Measurements from ENCODE around the gene F2RL3.

Gene F2RL3

GRCh38 chr19:16851031-16851712 lies 37.6 kb upstream of the F2RL3 start:
- no peaks in the 10 kb centered on the region for H3K4me1 Mint-ChIP-seq
- no peak overlapping the region for H3K4me3 Mint-ChIP-seq
- no peaks in the 10 kb centered on the region for H3K27me3 Mint-ChIP-seq (ENCODE audit: low read depth)
- H3K36me3 Mint-ChIP-seq (ENCODE audit: low read depth) = peaks cover 72% of the 10 kb centered on the region
- H3K27ac Mint-ChIP-seq = no peak overlapping the region
- TF ChIP-seq, protein P1, sequence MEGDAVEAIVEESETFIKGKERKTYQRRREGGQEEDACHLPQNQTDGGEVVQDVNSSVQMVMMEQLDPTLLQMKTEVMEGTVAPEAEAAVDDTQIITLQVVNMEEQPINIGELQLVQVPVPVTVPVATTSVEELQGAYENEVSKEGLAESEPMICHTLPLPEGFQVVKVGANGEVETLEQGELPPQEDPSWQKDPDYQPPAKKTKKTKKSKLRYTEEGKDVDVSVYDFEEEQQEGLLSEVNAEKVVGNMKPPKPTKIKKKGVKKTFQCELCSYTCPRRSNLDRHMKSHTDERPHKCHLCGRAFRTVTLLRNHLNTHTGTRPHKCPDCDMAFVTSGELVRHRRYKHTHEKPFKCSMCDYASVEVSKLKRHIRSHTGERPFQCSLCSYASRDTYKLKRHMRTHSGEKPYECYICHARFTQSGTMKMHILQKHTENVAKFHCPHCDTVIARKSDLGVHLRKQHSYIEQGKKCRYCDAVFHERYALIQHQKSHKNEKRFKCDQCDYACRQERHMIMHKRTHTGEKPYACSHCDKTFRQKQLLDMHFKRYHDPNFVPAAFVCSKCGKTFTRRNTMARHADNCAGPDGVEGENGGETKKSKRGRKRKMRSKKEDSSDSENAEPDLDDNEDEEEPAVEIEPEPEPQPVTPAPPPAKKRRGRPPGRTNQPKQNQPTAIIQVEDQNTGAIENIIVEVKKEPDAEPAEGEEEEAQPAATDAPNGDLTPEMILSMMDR (IDR thresholded peaks at IDR 0.05; ENCODE audit: unreplicated experiment in 3 of 3) = no peak
- H3K9me3 Mint-ChIP-seq = no peaks in the 10 kb centered on the region

- H3K4me1 Mint-ChIP-seq = no peaks in the 10 kb centered on the region
- TF ChIP-seq, protein P1 (IDR thresholded peaks at IDR 0.05; ENCODE audit: unreplicated experiment in 3 of 3) = no peak
- H3K27me3 Mint-ChIP-seq (ENCODE audit: low read depth) = no peaks in the 10 kb centered on the region
- no peak overlapping the region for H3K4me3 Mint-ChIP-seq
- H3K27ac Mint-ChIP-seq = no peak overlapping the region
- peaks cover 71% of the 10 kb centered on the region for H3K36me3 Mint-ChIP-seq (ENCODE audit: low read depth)
- H3K9me3 Mint-ChIP-seq = no peaks in the 10 kb centered on the region
Observed at GRCh38 chr19:16853066-16853465, 35.7 kb upstream of the F2RL3 start.

DNA sequence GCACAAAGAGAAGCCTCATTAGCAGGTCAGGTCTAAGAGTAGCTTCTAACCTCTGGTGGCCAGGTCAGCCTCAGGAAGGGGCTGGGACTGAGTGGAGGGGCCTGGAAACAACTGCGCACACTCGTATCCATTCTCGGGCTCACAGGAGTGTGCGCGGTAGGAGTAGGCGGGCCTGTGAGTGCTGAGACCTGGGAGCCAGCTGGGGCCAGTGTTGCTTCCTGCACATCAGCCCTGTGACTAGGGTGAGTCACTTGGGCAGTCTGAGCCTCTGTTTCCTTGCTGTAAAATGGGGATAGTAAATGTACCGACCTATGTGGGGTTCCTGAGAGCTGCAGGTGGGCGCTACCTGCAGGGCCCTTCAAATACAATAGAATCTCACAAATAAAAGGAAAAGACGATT lies 32.7 kb upstream of the F2RL3 start:
- H3K4me1 Mint-ChIP-seq = no peaks in the 10 kb centered on the region

DNA sequence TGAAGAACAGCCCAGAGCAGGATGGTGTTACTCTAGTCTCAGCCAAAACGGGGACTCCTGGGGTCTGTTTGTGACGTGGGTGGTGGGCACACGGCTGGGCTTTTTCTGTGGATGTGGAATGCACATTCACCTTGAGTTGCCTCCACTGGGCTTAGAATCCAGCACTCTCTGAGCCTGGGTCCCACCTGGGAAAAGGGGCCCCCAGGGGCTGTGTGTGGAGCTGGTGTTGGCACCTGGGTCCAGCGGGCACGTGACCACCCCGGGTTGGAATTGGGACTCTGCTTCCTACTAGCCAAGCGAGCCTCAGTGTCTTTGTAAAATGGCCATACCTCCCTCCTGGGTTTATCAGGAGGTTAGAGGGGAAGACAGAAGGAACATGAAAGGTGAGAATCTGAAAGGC lies 29.2 kb upstream of the F2RL3 start:
- no peaks in the 10 kb centered on the region for H3K4me1 Mint-ChIP-seq
- TF ChIP-seq, protein P1 (IDR thresholded peaks at IDR 0.05; ENCODE audit: unreplicated experiment in 3 of 3) = no peak
- H3K4me3 Mint-ChIP-seq = no peak overlapping the region
- H3K27me3 Mint-ChIP-seq (ENCODE audit: low read depth) = no peaks in the 10 kb centered on the region
- no peaks in the 10 kb centered on the region for H3K9me3 Mint-ChIP-seq
- no peak overlapping the region for H3K27ac Mint-ChIP-seq
- H3K36me3 Mint-ChIP-seq (ENCODE audit: low read depth) = peaks cover 56% of the 10 kb centered on the region

More for the DNA sequence above, 32.7 kb upstream of the F2RL3 start:
- Mint-ChIP-seq H3K4me3 (no peak overlapping the region), H3K36me3 (ENCODE audit: low read depth) (peaks cover 65% of the 10 kb centered on the region), H3K27me3 (ENCODE audit: low read depth) (no peaks in the 10 kb centered on the region), H3K27ac (no peak overlapping the region), H3K9me3 (no peaks in the 10 kb centered on the region)
- TF ChIP-seq, protein P1 (IDR thresholded peaks at IDR 0.05; ENCODE audit: unreplicated experiment in 3 of 3) = no peak

GRCh38 chr19:16860118-16860517 lies 28.7 kb upstream of the F2RL3 start:
- Mint-ChIP-seq H3K27ac (no peak overlapping the region), H3K9me3 (no peaks in the 10 kb centered on the region), H3K27me3 (ENCODE audit: low read depth) (no peaks in the 10 kb centered on the region), H3K36me3 (ENCODE audit: low read depth) (peaks cover 52% of the 10 kb centered on the region), H3K4me3 (no peak overlapping the region), H3K4me1 (no peaks in the 10 kb centered on the region)
- TF ChIP-seq, protein P1 (IDR thresholded peaks at IDR 0.05; ENCODE audit: unreplicated experiment in 3 of 3) = no peak

DNA sequence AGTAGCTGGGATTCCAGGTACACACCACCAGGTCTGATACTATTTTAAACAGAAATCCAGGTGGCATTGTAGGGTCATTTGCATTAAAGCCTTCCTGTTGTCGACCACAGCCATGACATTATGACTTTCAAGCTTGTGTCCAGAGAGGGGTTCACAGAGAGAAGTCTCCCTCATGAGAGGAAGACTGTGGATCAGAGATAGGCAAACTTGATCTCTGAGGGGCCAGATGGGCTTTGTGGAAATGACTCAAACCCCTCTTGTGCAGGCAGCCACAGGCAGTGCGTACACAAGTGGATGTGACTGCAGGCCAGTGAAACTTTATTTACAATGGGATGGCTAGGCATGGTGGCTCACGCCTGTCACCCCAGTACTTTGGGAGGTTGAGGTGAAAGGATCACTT lies 27.8 kb upstream of the F2RL3 start:
- no peak overlapping the region for H3K4me3 Mint-ChIP-seq
- H3K27me3 Mint-ChIP-seq (ENCODE audit: low read depth) = no peaks in the 10 kb centered on the region
- no peaks in the 10 kb centered on the region for H3K9me3 Mint-ChIP-seq
- H3K4me1 Mint-ChIP-seq = no peaks in the 10 kb centered on the region
- H3K36me3 Mint-ChIP-seq (ENCODE audit: low read depth) = peaks cover 57% of the 10 kb centered on the region
- H3K27ac Mint-ChIP-seq = no peak overlapping the region
- TF ChIP-seq, protein P1 (IDR thresholded peaks at IDR 0.05; ENCODE audit: unreplicated experiment in 3 of 3) = no peak
